Measurements from ENCODE around the gene LPIN2.
"Not testable (repeated sequence)": the region's sequence is repeated elsewhere in the genome, so short reads cannot be mapped to it uniquely, and the experiment has no call there.

The LPIN2 gene

DNA sequence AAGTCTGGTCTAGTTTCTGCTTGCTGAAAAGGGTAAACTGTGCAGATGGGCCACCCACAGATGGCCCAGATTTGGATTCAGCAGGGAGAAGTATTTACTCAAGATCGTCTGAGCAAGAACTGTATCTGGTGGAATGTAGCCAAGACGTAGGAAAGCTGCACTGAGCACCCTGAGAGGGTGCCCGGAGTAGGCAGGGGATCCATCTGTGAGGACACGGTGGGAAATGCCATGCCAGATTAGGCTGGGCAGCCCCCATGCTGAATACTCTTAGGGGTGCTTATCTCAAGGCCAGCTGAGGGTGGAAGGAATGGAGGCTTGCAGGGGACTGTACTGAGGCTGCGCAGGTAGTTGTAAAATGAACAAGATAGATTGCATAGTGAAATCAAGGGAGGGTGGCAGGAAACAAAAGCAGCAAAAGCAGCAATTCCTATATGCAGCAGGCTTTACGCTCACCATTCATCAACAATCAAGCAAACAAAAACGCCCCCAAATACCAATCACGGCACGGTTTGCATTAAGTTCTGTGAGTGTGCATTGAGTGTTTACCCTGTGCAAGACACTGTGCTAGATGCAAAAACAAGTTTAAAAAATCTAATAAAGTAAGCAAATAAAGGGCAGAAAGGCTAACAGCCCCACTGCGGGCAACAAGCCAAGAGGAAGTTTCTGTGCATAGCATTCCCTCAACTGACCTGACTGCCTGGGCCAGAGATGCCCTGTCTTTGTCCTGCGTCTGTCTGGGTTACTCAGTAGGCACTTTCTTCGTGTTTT is 32.2 kb upstream of the LPIN2 start:
- DNase-seq (ENCODE audit: low read depth in 2 of 2), result no peak

DNA sequence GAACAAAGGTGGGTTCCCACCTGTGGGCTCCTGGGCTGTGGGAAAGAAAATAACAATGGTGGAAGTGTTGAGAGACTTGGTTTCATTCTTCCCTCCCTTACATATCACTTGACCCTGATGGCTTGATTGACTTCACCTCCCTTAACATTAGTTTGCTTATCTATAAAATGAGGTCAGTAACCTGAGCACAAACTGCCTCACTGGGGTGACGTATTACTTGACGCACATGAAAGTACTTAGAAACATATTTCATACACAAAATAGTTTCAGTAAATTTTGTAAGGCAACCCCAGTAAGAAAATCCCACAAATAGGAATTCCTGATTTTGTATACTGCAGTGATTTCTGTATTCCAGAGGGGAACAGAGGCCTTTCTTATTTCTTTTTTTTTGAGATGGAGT is 29.4 kb upstream of the LPIN2 start:
- no peak for DNase-seq (ENCODE audit: low read depth in 2 of 2)

DNA sequence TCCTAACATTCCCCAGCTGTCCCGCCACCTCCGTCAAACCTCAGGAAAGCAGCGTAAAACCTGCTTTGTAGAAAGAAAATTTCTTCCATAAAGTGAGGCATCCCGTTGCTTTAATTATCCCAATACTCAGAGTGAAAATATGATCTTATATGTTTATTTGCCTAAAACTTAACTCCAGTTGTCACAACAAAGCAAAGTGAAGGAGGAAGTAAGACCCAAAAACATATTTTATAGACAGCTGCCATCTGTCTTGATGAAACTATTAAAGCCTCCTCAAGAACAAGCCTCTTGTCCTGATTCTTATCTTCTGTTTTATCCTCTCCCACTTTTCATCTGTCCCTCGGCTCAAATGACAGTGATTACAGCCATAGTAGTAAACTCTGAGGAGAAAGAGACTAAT is 28.9 kb upstream of the LPIN2 start:
- no peak for DNase-seq (ENCODE audit: low read depth in 2 of 2)

DNA sequence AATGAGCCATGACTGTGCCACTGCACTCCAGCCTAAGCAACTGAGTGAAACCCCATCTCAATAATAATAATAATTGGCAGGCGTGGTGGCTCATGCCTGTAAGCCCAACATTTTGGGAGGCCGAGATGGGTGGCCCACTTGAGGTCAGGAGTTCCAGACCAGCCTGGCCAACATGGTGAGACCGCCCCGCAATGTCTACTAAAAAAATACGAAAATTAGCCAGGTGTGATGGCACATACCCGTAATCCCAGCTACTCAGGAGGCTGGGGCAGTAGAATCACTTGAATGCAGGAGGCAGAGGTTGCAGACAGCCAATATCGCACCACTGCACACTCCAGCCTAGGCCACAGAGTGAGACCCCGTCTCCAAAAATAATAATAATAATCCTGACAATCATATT is 27.9 kb upstream of the LPIN2 start:
- no peak for DNase-seq (ENCODE audit: low read depth in 2 of 2)

DNA sequence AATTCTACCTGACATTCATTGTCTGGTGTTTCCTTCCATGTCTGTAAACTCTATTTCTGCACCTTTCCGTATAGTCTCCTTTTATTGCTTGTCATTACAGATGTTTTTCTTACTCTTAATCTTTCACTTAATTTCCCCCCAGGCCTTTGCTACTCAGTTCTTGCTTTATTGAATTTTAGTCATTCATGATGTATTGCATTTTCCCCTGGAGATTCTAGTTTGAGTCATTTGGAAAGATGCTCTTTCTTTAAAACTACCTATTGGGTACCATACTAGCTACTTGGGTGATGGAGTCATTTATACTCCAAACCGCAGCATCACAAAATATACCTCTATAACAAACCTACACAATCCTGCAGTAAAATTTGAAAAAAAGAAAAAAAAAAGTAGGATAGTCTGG is 27.2 kb upstream of the LPIN2 start:
- DNase-seq (ENCODE audit: low read depth in 2 of 2), result no peak

DNA sequence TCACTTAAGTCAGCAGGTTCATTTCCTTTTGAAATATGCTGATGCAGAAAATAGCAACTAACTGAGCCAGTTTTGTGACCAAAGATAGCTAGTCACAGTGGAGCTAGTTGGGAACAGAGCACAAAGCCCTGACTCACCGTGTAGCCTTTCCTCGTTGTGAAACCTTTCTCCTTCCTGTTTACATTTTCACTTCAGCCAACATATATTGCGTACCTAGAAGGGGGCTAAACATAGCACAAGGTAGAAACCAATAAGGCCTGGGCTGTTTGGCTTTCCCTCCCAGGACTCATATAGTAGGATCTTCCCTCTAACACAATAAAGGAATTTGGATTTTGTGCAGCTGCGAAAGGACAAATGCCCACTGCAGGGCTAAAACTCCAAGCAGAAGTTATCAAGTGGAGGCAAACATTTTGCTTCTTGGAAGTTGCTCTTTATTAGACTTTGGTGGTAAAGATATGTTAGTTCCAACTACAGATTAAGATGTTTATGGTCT is 24.5 kb upstream of the LPIN2 start:
- DNase-seq (ENCODE audit: low read depth in 2 of 2), result no peak

DNA sequence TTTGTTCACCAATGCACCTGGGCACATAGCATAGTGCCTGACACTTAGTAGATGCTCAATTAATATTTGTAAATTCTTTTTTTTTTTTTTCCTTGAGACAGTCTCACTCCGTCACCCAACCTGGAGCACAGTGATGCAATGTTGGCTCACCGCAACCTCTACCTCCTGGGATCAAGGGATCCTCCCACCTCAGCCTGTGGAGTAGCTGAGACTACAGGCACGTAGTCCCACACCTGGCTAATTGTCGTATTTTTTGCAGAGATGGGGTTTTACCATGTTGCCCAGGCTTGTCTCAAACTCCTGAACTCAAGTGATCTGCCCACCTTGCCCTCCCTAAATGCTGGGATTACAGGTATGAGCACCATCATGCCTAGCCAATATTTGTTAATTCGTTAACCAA is 23.2 kb upstream of the LPIN2 start:
- no peak for DNase-seq (ENCODE audit: low read depth in 2 of 2)

DNA sequence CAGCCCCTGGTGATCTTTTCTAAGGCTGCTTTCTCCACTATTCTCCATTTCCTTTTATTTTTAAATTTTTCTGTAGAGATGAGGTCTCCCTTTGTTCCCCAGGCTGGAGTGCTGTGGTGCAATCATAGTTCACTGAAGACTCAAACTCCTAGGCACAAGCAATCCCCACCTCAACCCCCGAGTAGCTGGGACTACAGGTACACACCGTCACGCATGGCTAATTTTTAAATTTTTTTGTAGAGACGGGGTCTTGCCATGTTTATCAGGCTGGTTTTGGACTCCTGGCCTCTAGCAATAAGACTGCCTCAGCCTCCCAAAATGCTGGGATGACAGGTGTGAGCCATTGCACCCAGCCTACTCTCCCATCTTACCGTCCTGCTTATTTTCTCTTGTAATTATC is 22.7 kb upstream of the LPIN2 start:
- DNase-seq (ENCODE audit: low read depth in 2 of 2), result no peak

DNA sequence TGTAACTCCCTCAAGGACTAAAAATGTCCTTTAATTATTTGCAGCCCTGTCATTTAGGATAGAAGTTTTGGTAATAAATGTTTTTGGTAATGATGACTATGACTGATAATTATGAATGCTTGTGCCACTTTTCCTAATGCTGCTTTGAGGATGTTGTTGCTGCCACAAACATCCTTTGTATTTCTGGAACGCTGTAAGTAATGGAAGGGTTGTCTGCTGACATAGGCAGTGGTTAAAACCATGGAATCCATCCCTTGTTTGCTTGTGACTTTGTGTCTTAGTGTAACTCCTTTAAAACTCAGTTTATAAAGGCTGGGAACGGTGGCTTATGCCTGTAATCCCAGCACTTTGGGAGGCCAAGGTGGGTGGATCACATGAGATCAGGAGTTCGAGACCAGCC is 19.8 kb upstream of the LPIN2 start:
- no peak for DNase-seq (ENCODE audit: low read depth in 2 of 2)

DNA sequence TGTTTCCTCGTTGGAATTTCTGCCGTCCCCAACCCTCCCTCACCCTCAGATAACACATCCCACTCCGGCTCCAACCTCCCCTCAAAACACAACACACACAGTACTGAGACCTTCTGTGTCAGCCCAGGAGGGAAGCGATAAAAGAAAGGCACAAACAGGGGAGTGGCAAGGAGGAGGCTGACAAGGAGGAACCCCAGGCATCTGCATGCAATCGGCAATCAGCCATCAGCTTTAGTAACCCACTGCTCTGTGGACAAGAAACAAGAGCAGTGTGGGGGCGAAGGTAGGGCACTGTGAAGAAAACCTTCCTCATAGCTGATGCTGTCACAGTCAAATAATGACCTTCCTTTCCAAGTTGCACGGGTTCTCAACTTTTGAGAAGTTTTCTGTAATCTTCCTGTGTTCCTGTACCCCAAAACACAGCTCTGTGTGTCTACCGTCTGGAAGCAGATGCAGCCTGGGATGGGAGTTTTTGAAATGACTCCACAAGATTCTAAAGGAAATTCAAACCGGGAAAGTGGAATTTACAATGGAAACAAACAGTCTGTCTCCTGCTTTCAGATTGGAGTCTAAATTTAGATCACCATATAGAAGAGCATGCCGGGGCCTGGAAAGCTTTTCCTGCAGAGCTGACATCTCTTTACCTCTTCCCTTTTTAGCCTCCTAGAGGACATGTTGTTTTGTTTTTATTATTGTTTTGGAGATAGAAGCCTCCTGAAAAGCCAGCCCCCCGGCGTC is 16.4 kb upstream of the LPIN2 start:
- no peak for DNase-seq (ENCODE audit: low read depth in 2 of 2)

DNA sequence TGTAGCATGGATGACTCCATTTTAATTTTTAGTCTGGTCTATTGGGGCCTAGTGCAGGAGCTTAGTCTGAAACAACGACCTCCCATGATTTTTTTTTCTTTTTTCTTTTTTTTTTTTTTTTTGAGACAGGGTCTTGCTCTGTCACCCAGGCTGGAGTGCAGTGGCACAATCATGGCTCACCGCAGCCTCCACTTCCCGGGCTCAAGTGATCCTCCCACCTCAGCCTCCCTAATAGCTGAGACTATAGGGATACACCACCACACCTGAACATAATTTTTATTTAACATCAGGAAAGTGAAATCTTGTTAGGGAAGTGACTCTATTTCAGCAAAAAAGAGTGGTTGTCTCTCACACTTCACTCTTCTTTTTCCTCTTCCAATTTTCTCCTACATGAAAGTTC is 15.2 kb upstream of the LPIN2 start:
- not testable (repeated sequence) for DNase-seq (ENCODE audit: low read depth in 2 of 2)

DNA sequence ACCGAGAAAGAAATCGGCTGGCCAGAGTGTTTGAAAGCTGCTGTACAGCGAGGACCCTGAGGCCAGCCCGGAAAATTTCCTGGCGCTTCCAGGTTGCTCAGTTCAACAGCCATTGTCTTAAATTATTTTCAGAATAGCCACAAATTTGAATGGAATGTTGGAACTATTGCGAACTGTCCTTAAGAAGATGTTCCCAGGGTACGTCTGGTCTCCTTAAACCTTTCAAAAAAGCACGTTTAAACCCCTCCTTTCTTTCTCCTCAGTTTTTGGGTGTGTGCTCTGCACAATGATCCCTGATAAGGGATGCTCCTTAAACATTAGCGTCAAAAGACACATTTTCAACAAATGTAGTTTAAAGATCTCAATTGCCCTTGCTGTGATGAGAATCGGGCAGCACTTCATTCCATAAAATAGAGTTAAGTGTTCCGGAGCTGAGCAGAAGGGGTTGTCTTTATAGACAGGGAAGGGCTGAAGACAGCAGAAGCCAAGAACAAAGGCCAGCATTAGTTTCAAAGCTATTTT is 14.5 kb upstream of the LPIN2 start:
- DNase-seq (ENCODE audit: low read depth in 2 of 2), result no peak

DNA sequence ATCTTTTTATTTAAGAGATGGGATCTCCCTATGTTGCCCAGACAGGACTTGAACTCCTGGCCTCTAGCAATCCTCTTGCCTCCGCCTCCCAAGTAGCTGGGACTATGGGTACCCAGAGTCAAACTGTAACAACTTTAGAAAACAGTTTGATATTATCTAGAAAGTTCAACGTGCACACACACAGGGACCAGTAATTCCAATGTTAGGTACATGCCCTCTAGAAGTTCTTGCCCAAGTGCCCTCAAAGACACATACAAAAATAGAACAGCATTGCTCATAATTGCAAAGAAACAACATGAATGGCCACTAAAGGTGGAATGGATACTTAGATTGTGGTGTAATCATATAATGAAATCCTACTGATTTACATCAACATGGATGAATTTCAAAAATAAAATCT is 12.6 kb upstream of the LPIN2 start:
- no peak for DNase-seq (ENCODE audit: low read depth in 2 of 2)

DNA sequence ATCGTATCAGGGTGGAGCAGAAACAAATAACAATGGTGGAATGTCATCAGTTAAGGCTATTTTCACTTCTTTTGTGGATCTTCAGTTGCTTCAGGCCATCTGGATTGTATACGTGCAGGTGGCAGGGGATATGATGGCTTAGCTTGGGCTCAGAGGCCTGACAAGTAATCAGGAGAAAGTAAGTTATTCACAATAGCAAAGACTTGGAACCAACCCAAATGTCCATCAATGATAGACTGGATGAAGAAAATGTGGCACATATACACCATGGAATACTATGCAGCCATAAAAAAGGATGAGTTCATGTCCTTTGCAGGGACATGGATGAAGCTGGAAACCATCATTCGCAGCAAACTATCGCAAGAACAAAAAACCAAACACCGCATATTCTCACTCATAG is 10.7 kb upstream of the LPIN2 start:
- DNase-seq (ENCODE audit: low read depth in 2 of 2), result not testable (repeated sequence)

DNA sequence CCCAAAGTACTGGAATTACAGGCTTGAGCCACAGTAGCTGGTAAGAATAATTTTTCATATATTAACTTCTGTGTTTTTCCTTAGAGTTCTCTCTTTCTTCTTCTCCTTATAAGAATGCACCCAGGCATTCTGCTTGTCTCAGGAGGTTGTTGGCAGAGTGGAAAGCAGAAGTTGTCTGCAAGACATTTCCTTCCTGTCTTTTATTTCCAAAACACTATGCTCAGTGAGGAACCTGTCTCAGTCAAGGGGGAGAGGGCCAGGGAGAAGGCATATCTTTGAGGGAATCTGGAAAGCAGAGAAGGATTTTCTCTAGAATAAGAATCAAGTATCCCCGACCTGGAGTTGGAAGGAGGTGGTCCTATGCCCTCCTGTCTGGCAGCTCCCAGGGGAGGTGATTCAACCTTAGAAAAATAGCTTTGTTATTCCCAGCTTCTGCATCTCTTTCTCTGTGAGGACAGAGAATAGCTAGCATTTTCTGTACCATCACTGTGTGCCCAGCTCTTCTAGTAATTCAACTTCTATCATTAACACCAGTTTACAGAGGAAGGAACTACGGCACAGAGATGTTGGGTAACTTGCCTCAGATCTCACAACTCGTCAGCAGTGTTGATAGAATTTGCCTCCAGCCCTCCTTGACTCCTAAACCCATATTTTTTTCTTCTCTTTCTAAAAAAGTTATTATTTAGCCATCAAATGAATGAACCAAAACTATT is 3.8 kb upstream of the LPIN2 start:
- no peak for DNase-seq (ENCODE audit: low read depth in 2 of 2)

DNA sequence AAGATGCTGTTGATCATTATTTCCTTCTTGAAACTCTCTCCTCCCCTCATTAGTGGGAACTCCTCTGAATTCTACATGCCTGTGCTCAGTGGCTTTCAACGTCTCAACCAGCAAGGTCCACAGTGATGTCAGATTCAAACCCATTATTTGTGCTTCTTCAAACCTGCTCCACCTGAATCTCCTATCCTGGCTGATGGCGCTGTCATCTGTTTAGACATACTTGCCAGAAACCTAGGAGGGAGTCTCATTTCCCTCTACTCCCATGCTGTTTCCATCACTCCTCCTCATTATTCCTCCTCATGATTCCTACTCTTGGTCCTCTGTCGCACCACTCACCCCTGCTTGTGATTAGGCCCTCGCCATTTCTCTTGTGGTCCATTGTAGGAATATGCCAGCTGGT is 2.9 kb upstream of the LPIN2 start:
- no peak for DNase-seq (ENCODE audit: low read depth in 2 of 2)

DNA sequence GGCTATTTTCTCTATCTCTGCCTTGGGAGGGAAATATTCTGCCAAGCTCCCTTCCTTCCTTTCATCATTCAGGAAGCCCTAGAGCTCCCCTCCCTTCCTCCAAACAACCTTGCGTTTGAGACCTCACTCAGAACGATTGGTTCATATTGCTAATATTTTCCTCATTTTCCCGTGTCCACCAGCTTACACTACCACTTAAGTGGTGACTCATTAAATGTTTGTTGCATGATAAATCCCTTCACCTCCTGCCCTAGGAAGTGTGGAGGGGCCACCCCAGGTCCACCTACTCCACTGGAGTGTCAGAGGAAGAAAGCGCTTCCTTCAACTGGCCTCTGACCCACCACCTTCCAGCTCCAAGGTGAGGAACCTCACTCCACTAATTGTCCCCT is 2.3 kb upstream of the LPIN2 start:
- DNase-seq (ENCODE audit: low read depth in 2 of 2), result no peak

DNA sequence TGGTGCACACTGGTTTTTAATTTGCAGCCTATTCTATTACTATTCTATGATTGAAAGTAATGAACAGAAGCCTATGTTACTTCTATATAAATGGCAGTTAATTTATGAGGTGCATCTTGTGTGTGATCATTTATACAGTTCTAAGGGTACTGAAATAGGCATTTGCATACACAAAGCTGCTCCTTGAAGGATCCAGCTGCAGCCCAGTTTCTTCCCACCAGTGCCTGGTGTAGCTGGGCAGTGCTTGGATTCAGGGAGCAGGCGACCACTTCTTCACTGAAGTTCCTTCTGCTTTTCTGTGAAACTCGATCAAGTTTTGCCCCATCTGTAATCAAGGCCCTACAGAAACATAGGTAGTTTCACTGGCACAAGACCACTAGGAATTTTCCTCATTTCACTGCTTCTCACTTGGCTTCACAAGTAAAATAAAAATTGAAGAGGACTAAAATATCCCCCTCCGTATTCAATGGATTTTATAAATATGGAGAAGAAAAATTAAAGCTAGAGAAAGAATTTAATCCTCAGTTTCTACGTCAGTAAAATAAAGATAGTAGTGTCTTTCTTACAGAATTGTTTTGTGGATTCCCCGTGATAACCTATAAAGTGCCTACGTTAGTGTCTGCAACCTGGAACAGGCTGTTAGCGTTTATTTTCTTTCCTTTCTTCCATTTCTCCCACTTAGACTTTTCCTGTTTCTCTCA is 1.7 kb upstream of the LPIN2 start:
- no peak for DNase-seq (ENCODE audit: low read depth in 2 of 2)

DNA sequence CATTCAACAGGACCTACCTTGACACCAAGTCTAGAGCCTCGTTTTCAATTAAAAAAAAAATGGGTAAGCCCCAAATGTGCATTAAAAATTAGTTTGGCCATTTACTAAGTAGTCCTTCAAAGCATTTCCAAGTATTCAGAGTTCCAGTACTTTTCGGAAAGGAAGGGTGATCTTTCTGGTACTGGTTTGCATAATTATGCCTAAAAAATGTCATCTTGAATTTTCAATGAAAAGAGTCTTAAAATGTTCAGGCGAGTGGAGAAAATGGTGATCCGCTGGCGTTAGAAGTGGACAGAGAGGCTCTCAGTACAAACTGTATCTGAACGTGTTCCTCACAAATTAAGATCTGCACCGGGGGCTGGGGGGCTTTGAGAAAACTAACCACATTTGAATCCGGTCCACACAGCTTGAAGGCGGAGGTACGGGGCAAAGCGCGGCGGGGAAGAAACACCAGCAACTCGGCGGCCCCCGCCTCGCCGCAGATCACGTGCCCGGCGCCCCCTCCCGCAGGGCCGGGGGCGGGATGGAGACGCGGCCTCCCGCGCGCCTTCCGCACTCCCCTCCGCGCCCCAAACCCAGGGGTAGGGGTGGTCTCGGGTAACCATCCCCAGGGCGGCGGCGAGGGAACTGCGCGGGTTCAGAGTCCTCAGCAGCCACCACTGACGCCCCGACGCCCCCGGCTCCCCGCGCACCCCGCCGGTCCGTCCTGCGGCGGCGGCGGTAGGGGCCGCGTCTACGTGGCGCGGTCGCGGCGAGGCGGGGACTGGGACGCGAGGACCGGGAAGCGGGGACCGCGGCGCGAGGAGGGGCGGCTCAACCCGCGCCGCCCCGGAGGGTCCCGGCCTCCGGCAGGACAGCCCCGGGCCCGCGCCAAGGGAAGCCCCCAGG is 564 bp downstream of the LPIN2 start:
- DNase-seq (ENCODE audit: low read depth in 2 of 2), result no peak

DNA sequence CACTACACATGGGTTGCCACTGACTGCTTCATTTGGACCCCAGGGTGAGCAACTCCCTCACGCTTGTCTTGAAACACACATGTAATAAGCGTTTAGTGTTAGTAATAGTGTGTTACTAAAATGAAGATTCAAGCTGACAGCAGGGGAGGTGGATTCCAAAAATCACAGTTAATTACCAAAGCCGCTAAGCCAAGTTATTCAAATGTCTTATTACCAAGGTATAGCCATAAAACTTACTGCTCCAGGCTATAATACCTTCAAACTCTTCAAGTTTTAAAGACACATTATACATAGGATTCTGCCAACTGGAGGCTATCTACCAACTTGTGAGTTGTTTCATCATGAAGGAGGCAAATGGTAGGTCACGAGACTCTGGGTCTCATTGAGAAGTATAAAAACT is 2.9 kb downstream of the LPIN2 start:
- no peak for DNase-seq (ENCODE audit: low read depth in 2 of 2)

DNA sequence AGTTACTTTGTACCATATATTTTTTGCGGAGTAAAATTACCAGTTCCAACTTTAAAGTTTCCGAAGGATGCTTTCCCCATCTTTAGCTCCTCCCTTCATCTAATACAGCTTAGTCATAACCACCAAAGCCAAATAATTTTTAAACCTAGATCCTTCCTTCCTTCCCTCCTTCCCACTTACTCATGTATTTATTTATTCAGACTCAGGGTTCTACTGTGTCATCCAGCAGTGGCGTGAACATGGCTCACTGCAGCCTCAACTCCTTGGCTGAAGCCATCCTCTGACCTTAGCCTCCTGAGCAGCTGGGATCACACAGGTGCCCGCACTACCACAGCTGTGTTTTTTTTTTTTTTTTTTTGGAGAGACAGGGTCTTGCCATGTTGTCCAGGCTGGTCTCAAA is 4.4 kb downstream of the LPIN2 start:
- DNase-seq (ENCODE audit: low read depth in 2 of 2), result no peak

All from fibroblast of skin of left biceps (primary cell).